ENCODE measurements around the gene NPHP4.

The NPHP4 gene

GRCh38 chr1:6003568-6004411, 11.6 kb upstream of the NPHP4 start:
- DNase-seq (ENCODE audit: low read depth in 2 of 2) = no peak

- DNase-seq (ENCODE audit: low read depth in 2 of 2) = no peak
Measured at GRCh38 chr1:6002714-6003501, 10.7 kb upstream of the NPHP4 start.

GRCh38 chr1:6001992-6002576, 9.9 kb upstream of the NPHP4 start:
- DNase-seq (ENCODE audit: low read depth in 2 of 2) = no peak

GRCh38 chr1:6000444-6001288, 8.4 kb upstream of the NPHP4 start:
- no peak for DNase-seq (ENCODE audit: low read depth in 2 of 2)

GRCh38 chr1:5999711-6000443, 7.7 kb upstream of the NPHP4 start:
- DNase-seq (ENCODE audit: low read depth in 2 of 2) = no peak

- no peak for DNase-seq (ENCODE audit: low read depth in 2 of 2)
Measured at GRCh38 chr1:5998906-5999301, 6.7 kb upstream of the NPHP4 start.

GRCh38 chr1:5998051-5998905, 6.1 kb upstream of the NPHP4 start:
- no peak for DNase-seq (ENCODE audit: low read depth in 2 of 2)

- DNase-seq (ENCODE audit: low read depth in 2 of 2) = no peak
Measured at GRCh38 chr1:5997316-5997715, 5.1 kb upstream of the NPHP4 start.

- DNase-seq (ENCODE audit: low read depth in 2 of 2) = no peak
Measured at GRCh38 chr1:5996641-5997270, 4.5 kb upstream of the NPHP4 start.

GRCh38 chr1:5995871-5996630, 3.8 kb upstream of the NPHP4 start:
- no peak for DNase-seq (ENCODE audit: low read depth in 2 of 2)

- DNase-seq (ENCODE audit: low read depth in 2 of 2) = peak; percentile 27 to 38
Measured at GRCh38 chr1:5994713-5995621, 2.7 kb upstream of the NPHP4 start.

- DNase-seq (ENCODE audit: low read depth in 2 of 2) = no peak
Measured at GRCh38 chr1:5993556-5994491, 1.6 kb upstream of the NPHP4 start.

GRCh38 chr1:5992814-5993555, 760 bp upstream of the NPHP4 start:
- DNase-seq (ENCODE audit: low read depth in 2 of 2) = no peak

- DNase-seq (ENCODE audit: low read depth in 2 of 2) = no peak
Measured at GRCh38 chr1:5991381-5992025, 722 bp downstream of the NPHP4 start.

- no peak for DNase-seq (ENCODE audit: low read depth in 2 of 2)
Measured at GRCh38 chr1:5990913-5991312, 1.3 kb downstream of the NPHP4 start.

All from stimulated activated CD8-positive, alpha-beta memory T cell treated with anti-CD3 and anti-CD28 coated beads, Interleukin-2, amount 100 ng/mL, for 1 hour (primary cell).